PC-9 (cell line): Measurements from ENCODE around the gene CGB8. TPM values are rescaled to one million over a fixed set of nuclear protein-coding genes. Genes with fewer than 3 reads are reported as not detected.
A peak's percentile ranks its signal among the peaks of the same experiment; 100 is the strongest.
"Not testable (repeated sequence)": the region's sequence is repeated elsewhere in the genome, so short reads cannot be mapped to it uniquely, and the experiment has no call there.

ENCODE experiments used
- BruUV-seq: library from RNA; stranded (reverse); fragments of 400-500 nt; replicated peaks from 2 replicates; lab custom pipeline; 2021; lab: Mats Ljungman, UMichigan
- CTCF ChIA-PET: fragments of 300-600 bp; sonication (Branson Sonifier 250); formaldehyde crosslinking; loops from one replicate; lab custom pipeline; 2022; ENCODE audit warnings: antibody characterized with exemption; lab: Charles Lee
- POLR2A ChIA-PET: fragments of 300-600 bp; sonication (Branson Sonifier 250); formaldehyde crosslinking; loops from one replicate; lab custom pipeline; 2022; ENCODE audit warnings: antibody characterized with exemption; ENCODE audit not compliant: unreplicated experiment; lab: Charles Lee
- DNase-seq, 2 experiments: peaks; one replicate each; pipeline versions ENCODE4 v3.0.0 to v3.0.0-alpha.2; 2015 to 2022; ENCODE audit warnings: mixed read lengths in 1 of 2
- H2AFZ ChIP-seq: fragments of 200-600 bp; sonication (generic); 2 replicates; pipeline ENCODE4 v1.8.1; 2017; ENCODE audit warnings: antibody characterized with exemption
- H3F3A ChIP-seq: fragments of 200-600 bp; sonication (generic); 2 replicates; pipeline ENCODE4 v1.8.1; 2017; ENCODE audit warnings: antibody characterized with exemption, mild to moderate bottlenecking, low read depth; ENCODE audit not compliant: insufficient read depth
- H3K27ac ChIP-seq: fragments of 200-600 bp; sonication (generic); 2 replicates; pipeline ENCODE4 v1.6.1; 2016; ENCODE audit warnings: mixed run types
- H3K27me3 ChIP-seq: fragments of 200-600 bp; sonication (generic); 2 replicates; pipeline ENCODE4 v1.6.1; 2016; ENCODE audit warnings: low read depth, mixed run types; ENCODE audit not compliant: insufficient read depth
- H3K36me3 ChIP-seq: fragments of 200-600 bp; sonication (generic); 2 replicates; pipeline ENCODE4 v1.6.1; 2016; ENCODE audit warnings: low read depth, mixed run types
- H3K4me1 ChIP-seq: fragments of 200-600 bp; sonication (generic); replicated peaks from 2 replicates; pipeline ENCODE4 v1.6.1; 2016; ENCODE audit warnings: mixed run types; ENCODE audit not compliant: insufficient read depth
- H3K4me2 ChIP-seq: fragments of 200-600 bp; sonication (generic); 2 replicates; pipeline ENCODE4 v1.6.1; 2017; ENCODE audit warnings: mixed run types
- H3K4me3 ChIP-seq: fragments of 200-600 bp; sonication (generic); 2 replicates; pipeline ENCODE4 v1.6.1; 2016; ENCODE audit warnings: mixed run types
- H3K79me2 ChIP-seq: fragments of 200-600 bp; sonication (generic); 2 replicates; pipeline ENCODE4 v1.6.1; 2017; ENCODE audit warnings: low read depth, mixed run types
- H3K9me2 ChIP-seq: fragments of 200-600 bp; sonication (generic); 2 replicates; pipeline ENCODE4 v1.8.1; 2017; ENCODE audit warnings: mild to moderate bottlenecking; ENCODE audit not compliant: insufficient read depth
- H3K9me3 ChIP-seq: fragments of 200-600 bp; sonication (generic); 2 replicates; pipeline ENCODE4 v1.8.1; 2016; ENCODE audit warnings: low read depth; ENCODE audit not compliant: insufficient read depth
- H4K20me1 ChIP-seq: fragments of 200-600 bp; sonication (generic); 2 replicates; pipeline ENCODE4 v1.8.1; 2017; ENCODE audit not compliant: insufficient read depth
- CTCF ChIP-seq: fragments of 200-600 bp; sonication (generic); conservative IDR thresholded peaks from 2 replicates; pipeline ENCODE4 v1.6.1; 2017; ENCODE audit warnings: mixed run types, antibody characterized with exemption, mild to moderate bottlenecking, moderate library complexity
- EZH2 ChIP-seq: fragments of 200-600 bp; sonication (generic); IDR thresholded peaks from 2 replicates; pipeline ENCODE4 v1.8.0; 2017; ENCODE audit warnings: antibody characterized with exemption, low read depth
- intact Hi-C: fragments of 100-400 bp; cut with micrococcal nuclease; formaldehyde crosslinking; loops from one replicate; pipeline ENCODE4 v1.10.0; 2022; ENCODE audit not compliant: unreplicated experiment
- total RNA-seq: library from RNA; stranded (reverse); gene quantifications from 2 replicates; pipeline ENCODE4 v1.2.3, GENCODE V29; 2021

The CGB8 gene
- total RNA-seq, 1 experiment from 2014 or later: 1.0 TPM

- BruUV-seq: no TSS peak
- Histone ChIP-seq H3K9me2 (no peaks in the 10 kb centered on the region), H3K4me2 (no peak overlapping the region), H3K27ac (no peak overlapping the region), H3K79me2 (no peaks in the 10 kb centered on the region), H3K27me3 (no peaks in the 10 kb centered on the region), H3K36me3 (0 out of 2 replicates have a peak, but pooled peaks cover 2% of the 10 kb centered on the region), H3K4me3 (no peak overlapping the region), H4K20me1 (no peaks in the 10 kb centered on the region), H3K4me1 (peaks cover 9% of the 10 kb centered on the region; the same call in 1 of the 2 replicates), H2AFZ (no peak overlapping the region), H3F3A (peaks cover 23% of the 10 kb centered on the region), H3K9me3 (no peaks in the 10 kb centered on the region)
- ChIA-PET CTCF (interaction anchor here (0.6 kb wide), 1 partner anchor 456 kb away, joined by 3 read pairs; no protein-coding TSS in a partner anchor), POLR2A (no interaction called here)
- intact Hi-C loops: no loop called here
- no peak for DNase-seq
- TF ChIP-seq CTCF (no peak), EZH2 (no peak)
These were observed 28.6 kb downstream of the CGB8 start for GRCh38 chr19:49020342-49020741.

- H3F3A ChIP-seq: peaks cover 29% of the 10 kb centered on the region
These were observed 29.5 kb downstream of the CGB8 start for GRCh38 chr19:49019242-49019932.

GRCh38 chr19:49018388-49019241, 30.3 kb downstream of the CGB8 start:
- H3K4me1 ChIP-seq, H4K20me1 ChIP-seq, H3K9me3 ChIP-seq, H3K9me2 ChIP-seq, H3K36me3 ChIP-seq, H3K79me2 ChIP-seq, H3K27ac ChIP-seq, H3K27me3 ChIP-seq: not testable (repeated sequence)
- POLR2A ChIA-PET: interaction anchor here (0.5 to 1.1 kb wide), 4 partner anchors 25 to 658 kb away, joined by 3 to 10 read pairs (median 8); partner anchors contain the start of genes IZUMO1 and RUVBL2
- Histone ChIP-seq H3K4me3 (peak overlapping the region; percentile 48; the same call in 1 of the 2 replicates), H2AFZ (0 out of 2 replicates have a peak overlapping the region, but pooled peaks have one; percentile 30), H3F3A (peaks cover 29% of the 10 kb centered on the region), H3K4me2 (peak overlapping the region; percentile 81)
- CTCF ChIA-PET: interaction anchor here (0.6 to 1.4 kb wide), 3 partner anchors 23 to 55 kb away, joined by 3 to 11 read pairs (median 8); no protein-coding TSS in a partner anchor
- TSS peak; percentile 84 for BruUV-seq
- intact Hi-C loops: loop anchor here (5.0 kb wide), 1 partner anchor 39 kb away; the partner anchor contains the start of gene CGB7
- peak in 1 of 2 experiments; percentile 36 for DNase-seq

More at GRCh38 chr19:49019242-49019932, 29.5 kb downstream of the CGB8 start:
- Histone ChIP-seq H3K27me3 (no peaks in the 10 kb centered on the region), H3K4me1 (peaks cover 9% of the 10 kb centered on the region; the same call in 1 of the 2 replicates), H3K4me3 (peak overlapping the region; percentile 48; the same call in 1 of the 2 replicates), H3K9me2 (no peaks in the 10 kb centered on the region), H3K36me3 (peaks cover 7% of the 10 kb centered on the region; the same call in 1 of the 2 replicates), H3K9me3 (no peaks in the 10 kb centered on the region), H4K20me1 (no peaks in the 10 kb centered on the region), H3K4me2 (peak overlapping the region; percentile 81), H3K27ac (no peak overlapping the region), H2AFZ (peak overlapping the region; percentile 30; the same call in 1 of the 2 replicates), H3K79me2 (no peaks in the 10 kb centered on the region)
- TSS peak; percentile 20 for BruUV-seq
- intact Hi-C loops: loop anchor here (5.0 kb wide), 1 partner anchor 38 kb away; the partner anchor contains the start of gene CGB7
- TF ChIP-seq EZH2 (no peak), CTCF (no peak; the same call in 1 of the 2 replicates)
- DNase-seq: peak; percentile 64 to 89
- ChIA-PET POLR2A (interaction anchor here (0.5 to 1.1 kb wide), 6 partner anchors 56 to 657 kb away, joined by 3 to 10 read pairs (median 5); partner anchors contain the start of gene IZUMO1), CTCF (interaction anchor here (0.6 to 1.4 kb wide), 3 partner anchors 54 to 457 kb away, joined by 3 to 11 read pairs (median 6); partner anchors contain the start of gene ALDH16A1)
